GM23338 (cell line): ENCODE measurements around the gene SMG7. TPM values are rescaled to one million over a fixed set of nuclear protein-coding genes. Genes with fewer than 3 reads are reported as not detected.

ENCODE experiments used
- ATAC-seq: fragments of 200-7000 bp; cut with Tn5 transposase; 3 replicates; pipeline ENCODE4 v1.9.1; 2020
- DNase-seq: peaks from one replicate; pipeline ENCODE4 v3.0.0-alpha.2; 2015; ENCODE audit warnings: low spot score
- H2AFZ ChIP-seq: fragments of 200-600 bp; sonication (generic); 2 replicates; pipeline ENCODE4 v1.8.0; 2016; ENCODE audit warnings: antibody characterized with exemption, mild to moderate bottlenecking, moderate library complexity
- H3F3A ChIP-seq: fragments of 200-600 bp; sonication (generic); replicated peaks from 2 replicates; pipeline ENCODE4 v1.8.0; 2017; ENCODE audit warnings: antibody characterized with exemption, mixed run types, low read depth
- H3K27ac ChIP-seq: fragments of 200-600 bp; sonication (generic); 2 replicates; pipeline ENCODE4 v1.6.1; 2016; ENCODE audit warnings: low read depth
- H3K27me3 ChIP-seq: fragments of 200-600 bp; sonication (generic); 2 replicates; pipeline ENCODE4 v1.8.0; 2016; ENCODE audit warnings: mild to moderate bottlenecking, mixed run types, moderate library complexity; ENCODE audit not compliant: insufficient read depth
- H3K36me3 ChIP-seq: fragments of 200-600 bp; sonication (generic); 2 replicates; pipeline ENCODE4 v1.8.0; 2016; ENCODE audit warnings: mild to moderate bottlenecking; ENCODE audit not compliant: insufficient read depth
- H3K4me1 ChIP-seq: fragments of 200-600 bp; sonication (generic); 2 replicates; pipeline ENCODE4 v1.8.0; 2016; ENCODE audit warnings: mild to moderate bottlenecking, moderate library complexity; ENCODE audit not compliant: insufficient read depth
- H3K4me2 ChIP-seq: fragments of 200-600 bp; sonication (generic); 2 replicates; pipeline ENCODE4 v1.7.1; 2017; ENCODE audit warnings: mixed run types
- H3K4me3 ChIP-seq: fragments of 200-600 bp; sonication (generic); 2 replicates; pipeline ENCODE4 v1.6.1; 2016; ENCODE audit warnings: mixed run types
- H3K79me2 ChIP-seq: fragments of 200-600 bp; sonication (generic); replicated peaks from 2 replicates; pipeline ENCODE4 v1.8.0; 2017; ENCODE audit warnings: mild to moderate bottlenecking; ENCODE audit not compliant: insufficient read depth
- H3K9me2 ChIP-seq: fragments of 200-600 bp; sonication (generic); 2 replicates; pipeline ENCODE4 v1.8.0; 2017; ENCODE audit not compliant: insufficient read depth
- H4K20me1 ChIP-seq: fragments of 200-600 bp; sonication (generic); replicated peaks from 2 replicates; pipeline ENCODE4 v1.8.0; 2017; ENCODE audit warnings: mild to moderate bottlenecking; ENCODE audit not compliant: insufficient read depth
- H3K27ac Mint-ChIP-seq: 2 replicates; pipeline ENCODE4 v1.8.0; 2020; ENCODE audit warnings: inconsistent platforms, mild to moderate bottlenecking, moderate library complexity, mixed read lengths
- H3K27me3 Mint-ChIP-seq: 3 replicates; pipeline ENCODE4 v1.8.0; 2022; ENCODE audit warnings: low read depth, mild to moderate bottlenecking, moderate library complexity, mixed read lengths, inconsistent platforms; ENCODE audit not compliant: insufficient read depth, poor library complexity
- H3K36me3 Mint-ChIP-seq: 3 replicates; pipeline ENCODE4 v1.8.0; 2021; ENCODE audit warnings: low read depth, mild to moderate bottlenecking, inconsistent platforms, moderate library complexity, mixed read lengths
- H3K4me1 Mint-ChIP-seq: 3 replicates; pipeline ENCODE4 v1.8.0; 2020; ENCODE audit warnings: mild to moderate bottlenecking, inconsistent platforms, mixed read lengths
- H3K4me3 Mint-ChIP-seq: 3 replicates; pipeline ENCODE4 v1.8.0; 2021; ENCODE audit warnings: moderate library complexity, mild to moderate bottlenecking, inconsistent platforms, mixed read lengths
- H3K9me3 Mint-ChIP-seq: 3 replicates; pipeline ENCODE4 v1.8.0; 2020; ENCODE audit warnings: moderate library complexity, mild to moderate bottlenecking, inconsistent platforms, mixed read lengths
- CREB1 ChIP-seq: fragments of 250-450 bp; sonication (Bioruptor Pico); IDR thresholded peaks from 2 replicates; pipeline ENCODE4 v1.5.0; 2020; ENCODE audit warnings: low read depth, mild to moderate bottlenecking, moderate library complexity
- CTCF ChIP-seq, 2 experiments: fragments of 200-600 bp in 1 of 2; sonication (generic) in 1 of 2; conservative IDR thresholded peaks; 2 replicates each; pipeline versions ENCODE4 v1.5.1 to v1.6.1; 2016 to 2017; ENCODE audit warnings: antibody characterized with exemption in 2 of 2, low read depth in 2 of 2, mild to moderate bottlenecking in 2 of 2, moderate library complexity in 1 of 2
- ETS1 ChIP-seq: IDR thresholded peaks from 2 replicates; pipeline ENCODE4 v1.6.1; 2016; ENCODE audit warnings: antibody characterized with exemption
- EZH2 ChIP-seq: fragments of 200-600 bp; sonication (generic); IDR thresholded peaks from one replicate; pipeline ENCODE4 v1.8.0; 2017; ENCODE audit warnings: antibody characterized with exemption, mild to moderate bottlenecking, low read depth; ENCODE audit not compliant: unreplicated experiment
- EZH2phosphoT487 ChIP-seq: fragments of 200-600 bp; sonication (generic); IDR thresholded peaks from one replicate; pipeline ENCODE4 v1.8.1; 2018; ENCODE audit warnings: antibody characterized with exemption; ENCODE audit not compliant: unreplicated experiment
- JUNB ChIP-seq: IDR thresholded peaks from one replicate; pipeline ENCODE4 v1.6.1; 2016; ENCODE audit warnings: antibody characterized with exemption; ENCODE audit not compliant: unreplicated experiment
- NANOG ChIP-seq: IDR thresholded peaks from 2 replicates; pipeline ENCODE4 v1.6.1; 2016; ENCODE audit warnings: antibody characterized with exemption, borderline replicate concordance
- POLR2AphosphoS5 ChIP-seq: IDR thresholded peaks from 2 replicates; pipeline ENCODE4 v1.6.1; 2016; ENCODE audit warnings: antibody characterized with exemption, low read depth
- REST ChIP-seq: IDR thresholded peaks from one replicate; pipeline ENCODE4 v1.6.1; 2018; ENCODE audit warnings: antibody characterized with exemption; ENCODE audit not compliant: unreplicated experiment
- STAT1 ChIP-seq: IDR thresholded peaks from one replicate; pipeline ENCODE4 v1.6.1; 2016; ENCODE audit warnings: antibody characterized with exemption; ENCODE audit not compliant: unreplicated experiment
- ZNF114 ChIP-seq: fragments of 250-450 bp; sonication (Bioruptor Pico); IDR thresholded peaks from 2 replicates; pipeline ENCODE4 v1.5.0; 2020; ENCODE audit warnings: mild to moderate bottlenecking, moderate library complexity
- ZNF331 ChIP-seq: fragments of 250-450 bp; sonication (Bioruptor Pico); IDR thresholded peaks from 2 replicates; pipeline ENCODE4 v1.5.0; 2020; ENCODE audit warnings: low read depth, mild to moderate bottlenecking, moderate library complexity
- ZNF462 ChIP-seq: fragments of 250-450 bp; sonication (Bioruptor Pico); IDR thresholded peaks from 2 replicates; pipeline ENCODE4 v1.5.0; 2020; ENCODE audit warnings: mild to moderate bottlenecking, moderate library complexity
- polyA plus RNA-seq: library from polyadenylated mRNA; unstranded; fragments of >200 nt; fragmentation: Nextera tagmentation; extraction: Ambion mirVana; gene quantifications from 2 replicates; pipeline ENCODE4 v1.2.1, GENCODE V29; 2016
- total RNA-seq: library from RNA; depleted of rRNA; stranded (reverse); fragments of >200 nt; shearing (Covaris generic); gene quantifications from 2 replicates; pipeline ENCODE4 v1.2.3, GENCODE V29; 2014

The SMG7 gene
- total and polyA plus RNA-seq, 2 experiments from 2014 or later = 33.0 to 79.4 TPM

GRCh38 chr1:183575606-183576005 is 103.3 kb downstream of the SMG7 start:
- no peak overlapping the region for H2AFZ ChIP-seq
- no peaks in the 10 kb centered on the region for H3K36me3 ChIP-seq
- peaks cover 5% of the 10 kb centered on the region; the same call in 1 of the 2 replicates for H3K4me1 ChIP-seq
- Mint-ChIP-seq H3K4me1 (no peaks in the 10 kb centered on the region), H3K27ac (no peak overlapping the region), H3K27me3 (peaks cover 7% of the 10 kb centered on the region), H3K9me3 (no peaks in the 10 kb centered on the region), H3K36me3 (no peaks in the 10 kb centered on the region), H3K4me3 (no peak overlapping the region)
- TF ChIP-seq ZNF462 (no peak), EZH2phosphoT487 (no peak), EZH2 (no peak), ETS1 (no peak), JUNB (no peak), CREB1 (CRISPR knock-in tag) (no peak), NANOG (no peak), STAT1 (no peak), POLR2AphosphoS5 (no peak), ZNF331 (CRISPR knock-in tag) (no peak), CTCF (conservative IDR thresholded peaks at IDR 0.05; ENCODE audit: low read depth in 2 of 2) (no peak), REST (no peak), ZNF114 (CRISPR knock-in tag) (no peak)
- DNase-seq (no peak), ATAC-seq (no peak)
- H3K4me3 ChIP-seq = no peak overlapping the region
- no peak overlapping the region for H3K27ac ChIP-seq
- H3K9me2 ChIP-seq = 0 out of 2 replicates have a peak, but pooled peaks cover 3% of the 10 kb centered on the region
- H3K79me2 ChIP-seq = no peaks in the 10 kb centered on the region
- H3K4me2 ChIP-seq = no peak overlapping the region
- no peaks in the 10 kb centered on the region for H4K20me1 ChIP-seq
- no peaks in the 10 kb centered on the region for H3K27me3 ChIP-seq
- H3F3A ChIP-seq = no peaks in the 10 kb centered on the region
